HL-60 (cell line): ENCODE measurements around the gene NRAP.

Experiments
- DNase-seq, 2 experiments: peaks; one replicate each; pipeline ENCODE4 v3.0.0-alpha.2; 2010 to 2020; ENCODE audit warnings: low read depth in 1 of 2, low spot score in 1 of 2
- H3K27ac ChIP-seq: fragments of 250-450 bp; sonication (Bioruptor Pico); replicated peaks from 2 replicates; pipeline ENCODE4 v1.5.1; 2020; ENCODE audit warnings: mild to moderate bottlenecking, moderate library complexity
- H3K27me3 ChIP-seq: fragments of 250-450 bp; sonication (Bioruptor Pico); 2 replicates; pipeline ENCODE4 v1.5.1; 2021; ENCODE audit warnings: mild to moderate bottlenecking, moderate library complexity; ENCODE audit not compliant: insufficient read depth, poor library complexity, severe bottlenecking
- H3K4me3 ChIP-seq: replicated peaks from 2 replicates; pipeline ENCODE4 v1.5.1; 2011; ENCODE audit warnings: mild to moderate bottlenecking, control low read depth, low read length; ENCODE audit not compliant: insufficient read depth
- CTCF ChIP-seq: IDR thresholded peaks from one replicate; pipeline ENCODE4 v1.5.1; 2011; ENCODE audit warnings: low read length, control low read depth, inconsistent platforms; ENCODE audit not compliant: insufficient read depth
- GABPA ChIP-seq: IDR thresholded peaks from 2 replicates; pipeline ENCODE4 v1.6.1; 2012; ENCODE audit warnings: low read depth
- POLR2AphosphoS5 ChIP-seq: IDR thresholded peaks from 2 replicates; pipeline ENCODE4 v1.6.1; 2012; ENCODE audit warnings: low read depth
- REST ChIP-seq: IDR thresholded peaks from 2 replicates; pipeline ENCODE4 v1.6.1; 2012; ENCODE audit warnings: low read depth; ENCODE audit not compliant: insufficient replicate concordance
- SPI1 ChIP-seq: IDR thresholded peaks from 2 replicates; pipeline ENCODE4 v1.6.1; 2012; ENCODE audit warnings: low read depth, mild to moderate bottlenecking, borderline replicate concordance

NRAP gene

GRCh38 chr10:113590581-113590980, 73.3 kb downstream of the NRAP start:
- DNase-seq, result no peak
- no peak overlapping the region for H3K4me3 ChIP-seq
- no peak overlapping the region for H3K27ac ChIP-seq
- H3K27me3 ChIP-seq, result no peaks in the 10 kb centered on the region
- TF ChIP-seq GABPA, result no peak
- TF ChIP-seq CTCF, result no peak
- no peak for TF ChIP-seq SPI1
- TF ChIP-seq POLR2AphosphoS5, result no peak
- no peak for TF ChIP-seq REST

DNA sequence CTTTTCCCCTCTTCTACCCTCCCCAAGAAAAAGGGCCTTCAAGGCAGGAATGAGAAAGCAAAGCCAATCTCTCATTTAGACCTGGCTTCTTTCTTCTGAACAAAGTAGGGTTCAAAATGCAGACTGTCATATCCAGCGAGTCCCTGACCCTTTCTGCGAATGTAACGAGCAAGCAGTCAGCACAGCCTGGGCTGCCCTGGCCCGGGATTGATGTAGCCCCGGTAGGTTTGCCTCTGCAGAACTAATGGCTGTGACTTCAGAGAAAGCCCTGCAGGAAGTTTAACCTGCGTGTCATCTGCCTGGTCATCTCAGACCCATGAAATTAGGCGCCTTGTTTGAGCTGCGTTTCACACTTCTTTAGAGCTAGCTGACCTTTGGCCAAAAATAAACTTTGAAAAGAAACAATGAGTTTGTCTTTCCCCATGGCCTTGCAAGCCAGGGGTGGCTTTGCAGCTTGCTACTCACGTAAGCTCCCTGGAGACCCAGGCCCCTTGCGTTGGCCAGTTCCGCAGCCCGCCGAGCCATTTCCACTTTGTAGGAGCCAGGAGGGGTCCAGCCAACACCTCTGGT, 74.6 kb downstream of the NRAP start:
- no peaks in the 10 kb centered on the region for H3K27me3 ChIP-seq
- TF ChIP-seq SPI1 (no peak), GABPA (no peak), POLR2AphosphoS5 (no peak), CTCF (no peak), REST (no peak)
- no peak overlapping the region for H3K4me3 ChIP-seq
- H3K27ac ChIP-seq, result no peak overlapping the region
- no peak for DNase-seq

DNA sequence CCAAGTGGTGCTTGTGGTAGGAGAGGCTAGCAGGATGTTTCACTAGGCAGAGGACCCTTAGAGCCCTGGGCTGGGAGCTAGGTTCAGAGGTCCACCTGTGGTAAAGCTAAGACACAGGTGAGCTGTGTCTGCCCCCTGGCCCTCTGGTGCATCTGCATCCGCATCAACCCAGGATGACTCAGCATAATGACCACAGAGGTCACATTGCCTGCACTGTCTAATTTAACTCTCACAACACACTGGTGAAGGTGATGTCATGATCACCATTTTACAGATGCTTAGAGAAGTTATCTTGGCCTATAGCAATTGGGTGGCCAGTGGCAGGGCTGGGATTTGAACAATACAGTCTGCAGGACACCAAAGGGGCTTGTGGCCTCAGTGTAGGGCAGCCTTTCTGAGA, 77.9 kb downstream of the NRAP start:
- H3K4me3 ChIP-seq, result no peak overlapping the region
- TF ChIP-seq SPI1 (no peak), CTCF (no peak), REST (no peak), POLR2AphosphoS5 (no peak), GABPA (no peak)
- H3K27me3 ChIP-seq, result no peaks in the 10 kb centered on the region
- no peak overlapping the region for H3K27ac ChIP-seq
- no peak for DNase-seq
